ENCODE results near the gene TNFRSF12A.

DNA sequence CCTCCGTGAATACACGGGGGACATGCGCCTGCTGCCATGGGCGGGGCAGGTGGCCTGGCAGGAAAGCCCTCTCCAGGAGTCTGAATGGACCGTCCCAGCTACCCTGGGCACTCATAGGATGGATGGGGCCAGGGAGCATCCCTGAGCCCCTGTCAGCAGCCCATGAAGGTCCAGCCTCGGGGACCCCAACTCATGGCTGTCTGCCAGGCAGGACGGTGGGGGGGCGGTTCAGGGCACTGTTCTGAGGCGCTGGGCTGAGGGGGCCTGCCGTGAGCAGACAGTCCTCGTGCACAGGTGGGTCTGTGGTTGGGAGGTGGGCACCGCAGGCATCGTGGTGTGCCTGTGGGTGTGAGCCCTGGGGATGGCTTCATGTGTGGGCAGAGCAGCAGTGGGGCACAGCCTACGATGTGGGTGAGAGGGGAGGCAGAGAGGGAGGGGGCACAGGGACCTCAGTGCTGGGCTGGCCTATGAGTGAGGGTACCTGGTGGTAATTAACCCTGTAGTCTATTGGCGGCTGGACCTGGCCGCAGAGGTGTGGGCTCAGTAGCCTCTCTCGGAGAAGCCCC, 33.5 kb upstream of the TNFRSF12A start:
- TF ChIP-seq CTCF (IDR thresholded peaks at IDR 0.05) = no peak
- no peak for TF ChIP-seq POLR2A (IDR thresholded peaks at IDR 0.05)
- TF ChIP-seq POLR2AphosphoS5 (IDR thresholded peaks at IDR 0.05) = no peak
- no peak for TF ChIP-seq EP300 (IDR thresholded peaks at IDR 0.05)
